RPMI8226 (cell line): Measurements from ENCODE around the gene PTPRD.

Experiments
- DNase-seq: peaks from one replicate; pipeline ENCODE4 v3.0.0-alpha.2; 2015

PTPRD gene

GRCh38 chr9:10146517-10147331 is 466.1 kb downstream of the PTPRD start:
- DNase-seq, result no peak

GRCh38 chr9:10144355-10144754 is 468.4 kb downstream of the PTPRD start:
- DNase-seq, result no peak

GRCh38 chr9:10135553-10135952 is 477.2 kb downstream of the PTPRD start:
- DNase-seq, result no peak

- no peak for DNase-seq
Observed at GRCh38 chr9:10134266-10134665, 478.5 kb downstream of the PTPRD start.

- DNase-seq, result no peak
Observed at GRCh38 chr9:10130061-10130675, 482.6 kb downstream of the PTPRD start.

- no peak for DNase-seq
Observed at GRCh38 chr9:10127867-10128266, 484.9 kb downstream of the PTPRD start.

- DNase-seq, result no peak
Observed at GRCh38 chr9:10112798-10113197, 500.0 kb downstream of the PTPRD start.

GRCh38 chr9:10112070-10112469 is 500.7 kb downstream of the PTPRD start:
- no peak for DNase-seq

- no peak for DNase-seq
Observed at GRCh38 chr9:10108815-10109214, 504.0 kb downstream of the PTPRD start.

- no peak for DNase-seq
Observed at GRCh38 chr9:10104774-10105173, 508.0 kb downstream of the PTPRD start.

GRCh38 chr9:10095208-10095607 is 517.6 kb downstream of the PTPRD start:
- DNase-seq, result no peak

GRCh38 chr9:10094563-10094962 is 518.2 kb downstream of the PTPRD start:
- no peak for DNase-seq

GRCh38 chr9:10080012-10080411 is 532.8 kb downstream of the PTPRD start:
- no peak for DNase-seq

GRCh38 chr9:10079284-10079964 is 533.4 kb downstream of the PTPRD start:
- DNase-seq, result no peak

- no peak for DNase-seq
Observed at GRCh38 chr9:10071579-10071978, 541.2 kb downstream of the PTPRD start.

- DNase-seq, result no peak
Observed at GRCh38 chr9:10062629-10063395, 550.0 kb downstream of the PTPRD start.

GRCh38 chr9:10059044-10059443 is 553.8 kb downstream of the PTPRD start:
- no peak for DNase-seq

- no peak for DNase-seq
Observed at GRCh38 chr9:10055886-10056395, 556.9 kb downstream of the PTPRD start.

- no peak for DNase-seq
Observed at GRCh38 chr9:10054456-10054855, 558.3 kb downstream of the PTPRD start.

- no peak for DNase-seq
Observed at GRCh38 chr9:10052916-10053315, 559.9 kb downstream of the PTPRD start.

- no peak for DNase-seq
Observed at GRCh38 chr9:10052181-10052580, 560.6 kb downstream of the PTPRD start.

GRCh38 chr9:10050016-10050415 is 562.8 kb downstream of the PTPRD start:
- DNase-seq, result no peak

- DNase-seq, result no peak
Observed at GRCh38 chr9:10048994-10049393, 563.8 kb downstream of the PTPRD start.
